ENCODE data around the gene EHBP1L1.
A peak's percentile ranks its signal among the peaks of the same experiment; 100 is the strongest.

EHBP1L1 gene

GRCh38 chr11:65546217-65546958 lies 29.5 kb upstream of the EHBP1L1 start:
- DNase-seq (ENCODE audit: low spot score), result peak; percentile 98

- DNase-seq (ENCODE audit: low spot score), result peak; percentile 53
Measured at GRCh38 chr11:65547446-65548125, 28.3 kb upstream of the EHBP1L1 start.

GRCh38 chr11:65548395-65548794 lies 27.5 kb upstream of the EHBP1L1 start:
- DNase-seq (ENCODE audit: low spot score), result no peak

- no peak for DNase-seq (ENCODE audit: low spot score)
Measured at GRCh38 chr11:65549096-65549495, 26.8 kb upstream of the EHBP1L1 start.

GRCh38 chr11:65551572-65552387 lies 24.1 kb upstream of the EHBP1L1 start:
- peak; percentile 66 for DNase-seq (ENCODE audit: low spot score)

GRCh38 chr11:65552388-65552951 lies 23.4 kb upstream of the EHBP1L1 start:
- DNase-seq (ENCODE audit: low spot score), result no peak

- DNase-seq (ENCODE audit: low spot score), result peak; percentile 79
Measured at GRCh38 chr11:65553301-65554001, 22.4 kb upstream of the EHBP1L1 start.

- DNase-seq (ENCODE audit: low spot score), result no peak
Measured at GRCh38 chr11:65554057-65554818, 21.6 kb upstream of the EHBP1L1 start.

- no peak for DNase-seq (ENCODE audit: low spot score)
Measured at GRCh38 chr11:65554842-65555430, 20.9 kb upstream of the EHBP1L1 start.

- no peak for DNase-seq (ENCODE audit: low spot score)
Measured at GRCh38 chr11:65555693-65556231, 20.1 kb upstream of the EHBP1L1 start.

- no peak for DNase-seq (ENCODE audit: low spot score)
Measured at GRCh38 chr11:65556470-65557279, 19.2 kb upstream of the EHBP1L1 start.

GRCh38 chr11:65557280-65558001 lies 18.4 kb upstream of the EHBP1L1 start:
- no peak for DNase-seq (ENCODE audit: low spot score)

- no peak for DNase-seq (ENCODE audit: low spot score)
Measured at GRCh38 chr11:65558002-65558929, 17.6 kb upstream of the EHBP1L1 start, which contains the start of gene LTBP3. TSS of gene LTBP3 (minus strand) at chr11:65558359. CDS start at chr11:65557959, 400 bp downstream.

GRCh38 chr11:65558930-65559509 lies 16.8 kb upstream of the EHBP1L1 start:
- DNase-seq (ENCODE audit: low spot score), result no peak

GRCh38 chr11:65559535-65559934 lies 16.3 kb upstream of the EHBP1L1 start:
- no peak for DNase-seq (ENCODE audit: low spot score)

GRCh38 chr11:65559951-65560537 lies 15.8 kb upstream of the EHBP1L1 start:
- no peak for DNase-seq (ENCODE audit: low spot score)

Measured in CD4-positive, alpha-beta T cell treated with Interleukin-15 for 4 hours (primary cell).